Stimulated activated naive CD8-positive, alpha-beta T cell treated with anti-CD3 and anti-CD28 coated beads, Interleukin-15, amount 100 ng/mL, for 72 hours (primary cell): Measurements from ENCODE around the gene SMCO2.

Source experiments
- ATAC-seq: fragments of 150-1000 bp; cut with Tn5 transposase; 2 replicates; pipeline ENCODE4 v1.10.0; 2021; ENCODE audit warnings: mild to moderate bottlenecking, moderate library complexity
- DNase-seq, 2 donors: peaks; one replicate each; pipeline ENCODE4 v3.0.0; 2021 to 2022
- H3K27ac Mint-ChIP-seq, 2 donors: one replicate each; pipeline ENCODE4 v1.8.0; 2022; ENCODE audit warnings: mild to moderate bottlenecking in 2 of 2, mixed read lengths in 2 of 2, moderate library complexity in 2 of 2
- H3K27me3 Mint-ChIP-seq: one replicate; pipeline ENCODE4 v1.8.0; 2022; ENCODE audit warnings: mixed read lengths
- H3K4me1 Mint-ChIP-seq: one replicate; pipeline ENCODE4 v1.8.0; 2022; ENCODE audit warnings: mild to moderate bottlenecking, mixed read lengths
- H3K4me3 Mint-ChIP-seq, 2 donors: one replicate each; pipeline ENCODE4 v1.8.0; 2022; ENCODE audit warnings: mild to moderate bottlenecking in 2 of 2, mixed read lengths in 2 of 2, moderate library complexity in 1 of 2
- H3K9me3 Mint-ChIP-seq, 2 donors: one replicate each; pipeline ENCODE4 v1.8.0; 2022; ENCODE audit warnings: mixed read lengths in 2 of 2

The SMCO2 gene

DNA sequence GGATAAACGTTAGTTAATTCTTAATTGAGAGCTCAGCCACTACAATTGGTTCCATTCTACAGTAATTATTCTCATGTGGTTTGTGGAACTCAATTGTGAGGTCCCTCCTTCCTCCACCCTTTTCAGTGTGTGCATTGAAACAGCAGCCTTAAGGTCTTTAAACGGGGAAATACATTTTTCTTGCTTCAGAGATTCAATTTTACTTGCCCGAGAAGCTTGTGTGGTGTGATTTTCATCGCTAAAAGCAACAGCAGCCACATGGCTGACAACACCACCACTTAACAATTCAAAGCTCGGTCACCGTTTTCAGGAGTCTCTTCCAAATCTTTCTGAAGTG, 76.7 kb downstream of the SMCO2 start:
- DNase-seq (peak in 1 of 2 donors; percentile 18), ATAC-seq (peak; percentile 43)
- Mint-ChIP-seq H3K27ac (peak overlapping the region; percentile 91 to 93), H3K4me1 (peaks cover 14% of the 10 kb centered on the region), H3K9me3 (no peaks in the 10 kb centered on the region), H3K27me3 (peaks cover 17% of the 10 kb centered on the region), H3K4me3 (peak overlapping the region; percentile 88 to 94)

DNA sequence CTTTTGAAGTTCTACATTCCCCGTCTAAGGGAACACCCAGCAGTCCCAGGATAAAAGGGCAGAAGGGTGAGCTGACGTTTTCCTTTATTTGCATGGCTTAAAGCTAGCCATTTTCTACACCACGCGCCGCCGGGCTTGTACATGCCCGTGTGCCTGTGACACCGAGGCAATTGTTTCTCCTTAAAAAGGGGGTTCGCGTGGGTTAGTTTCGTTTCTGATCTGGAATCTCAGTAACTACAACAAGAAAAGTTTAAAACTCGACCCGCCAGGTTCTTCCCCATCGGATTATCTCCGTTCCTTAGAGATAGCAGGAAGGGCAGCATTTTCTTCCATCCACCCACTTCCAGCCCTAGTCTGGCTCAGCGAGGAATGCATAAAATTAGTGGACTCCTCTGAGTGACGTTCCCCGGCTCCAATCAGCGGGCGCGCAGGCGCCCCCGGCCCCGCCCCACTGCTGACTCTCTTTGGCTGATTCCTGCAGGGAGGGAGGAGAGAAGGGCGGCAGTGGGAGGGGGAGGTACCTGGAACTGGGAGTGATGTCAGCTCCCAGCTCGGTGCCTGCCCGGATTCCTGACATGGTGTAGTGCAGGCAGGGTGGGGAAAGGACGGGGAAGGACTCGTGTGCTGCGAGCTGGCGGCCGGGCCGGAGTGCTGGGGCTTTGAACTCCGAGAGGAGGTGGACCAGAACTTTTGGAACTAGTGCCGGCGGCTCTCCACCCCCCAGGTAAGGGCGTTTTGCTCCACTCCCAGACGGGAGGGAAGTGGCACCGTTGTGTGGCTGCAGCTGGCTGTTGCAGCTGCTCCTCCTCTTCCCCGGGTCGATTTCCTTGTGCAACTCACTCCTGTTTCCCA, 77.3 kb downstream of the SMCO2 start, which contains the start of gene PPFIBP1:
TSS of gene PPFIBP1 (plus strand) at position 565 of the 852 bp plus-strand sequence. CDS start 109,191 bp downstream, outside the sequence.
- DNase-seq (peak; percentile 84 to 87), ATAC-seq (peak; percentile 96)
- no peaks in the 10 kb centered on the region for H3K9me3 Mint-ChIP-seq
- peak within 1 kb of the TSS; percentile 88 to 94 for H3K4me3 Mint-ChIP-seq
- peak within 1 kb of the TSS; percentile 91 to 93 for H3K27ac Mint-ChIP-seq
- peaks cover 16% of the 10 kb centered on the region for H3K27me3 Mint-ChIP-seq
- H3K4me1 Mint-ChIP-seq = peaks cover 14% of the 10 kb centered on the region

DNA sequence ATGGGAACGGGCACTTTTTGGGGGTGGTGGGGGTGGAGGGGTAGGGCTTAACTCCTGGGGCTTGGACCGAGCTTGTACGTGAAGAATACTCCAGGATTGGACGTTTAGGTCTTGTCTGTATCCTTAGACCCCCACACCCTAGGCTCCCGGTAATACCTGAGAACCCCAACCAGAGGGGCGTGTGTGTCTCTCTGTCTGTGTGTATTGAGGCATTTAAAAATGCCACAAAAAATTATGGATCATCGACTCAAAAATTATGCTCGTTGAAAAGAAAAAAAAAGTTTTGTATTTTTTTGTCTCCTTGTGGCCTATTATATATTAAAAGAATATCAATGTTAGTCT, 77.9 kb downstream of the SMCO2 start:
- ATAC-seq (peak; percentile 41), DNase-seq (no peak)

DNA sequence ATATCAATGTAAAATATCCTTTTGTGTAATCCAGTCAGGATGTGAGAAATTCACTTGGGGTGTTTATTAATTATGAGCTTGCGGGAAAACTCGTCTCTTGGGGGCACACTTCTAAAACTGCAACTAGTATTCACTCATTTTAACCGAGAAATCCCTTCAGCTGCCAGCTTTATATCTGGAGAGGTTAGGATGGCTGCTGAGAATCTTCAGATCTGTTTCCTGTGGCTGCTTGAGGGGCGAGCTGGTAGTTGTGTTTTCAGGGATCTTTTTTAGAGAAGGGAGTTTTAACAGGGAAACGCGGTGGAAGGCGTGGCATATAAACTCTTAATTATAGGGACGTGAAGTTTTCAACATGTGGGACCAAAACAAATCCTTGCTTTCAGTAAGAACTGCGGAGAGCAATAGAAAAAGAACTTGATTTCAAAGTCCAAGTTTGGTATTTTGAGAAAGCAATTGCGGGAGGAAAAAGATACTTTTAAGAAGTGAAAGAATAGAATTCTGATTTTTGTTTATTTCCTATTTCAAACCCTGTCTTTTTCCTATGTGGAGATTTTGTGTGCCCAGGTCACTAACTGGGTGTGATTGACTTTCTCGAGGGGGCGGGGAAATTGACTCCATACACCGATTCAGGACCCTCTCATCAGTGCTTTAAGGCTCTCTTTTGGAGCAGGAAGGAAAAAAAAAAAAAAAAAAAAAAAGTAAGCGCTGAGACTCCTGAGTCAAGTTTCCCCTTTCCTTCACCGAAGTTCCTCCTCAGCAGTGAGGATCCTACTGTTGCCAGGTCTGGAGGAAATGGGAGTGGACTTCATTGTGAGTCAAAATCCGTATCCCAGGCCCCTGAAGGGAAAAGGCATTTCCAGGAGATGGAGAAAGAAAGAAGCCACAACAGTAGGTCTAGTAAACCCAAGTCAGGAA, 78.6 kb downstream of the SMCO2 start:
- no peak for ATAC-seq
- H3K27ac Mint-ChIP-seq = peak overlapping the region; percentile 3 to 13
- no peaks in the 10 kb centered on the region for H3K9me3 Mint-ChIP-seq
- H3K27me3 Mint-ChIP-seq = peaks cover 6% of the 10 kb centered on the region
- no peak for DNase-seq
- peak overlapping the region; percentile 88 to 94 for H3K4me3 Mint-ChIP-seq
- peaks cover 18% of the 10 kb centered on the region for H3K4me1 Mint-ChIP-seq

More for the DNA sequence above, 77.9 kb downstream of the SMCO2 start:
- peak overlapping the region; percentile 88 to 94 for H3K4me3 Mint-ChIP-seq
- H3K9me3 Mint-ChIP-seq = no peaks in the 10 kb centered on the region
- H3K27me3 Mint-ChIP-seq = peaks cover 11% of the 10 kb centered on the region
- peaks cover 14% of the 10 kb centered on the region for H3K4me1 Mint-ChIP-seq
- H3K27ac Mint-ChIP-seq = peak overlapping the region in 1 of 2 donors; percentile 3

DNA sequence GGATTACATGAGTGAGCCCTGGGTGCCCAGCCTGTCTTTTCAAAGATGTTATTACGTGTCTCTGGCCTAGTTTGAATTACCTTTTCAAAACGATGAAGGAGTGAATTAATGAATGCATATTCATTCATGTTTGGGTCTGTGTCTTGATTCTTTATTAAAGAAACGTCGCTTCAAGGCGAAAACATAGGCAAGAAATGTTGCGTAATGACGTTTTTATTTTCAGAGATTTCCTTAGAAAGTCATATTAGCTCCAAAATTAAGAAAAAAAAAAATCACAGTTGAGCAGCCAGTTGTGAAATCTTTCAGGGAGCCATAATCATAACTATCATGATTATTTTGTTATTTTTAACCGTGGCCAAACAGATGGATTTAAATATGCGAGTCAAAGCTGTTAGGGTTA, 81.0 kb downstream of the SMCO2 start:
- Mint-ChIP-seq H3K4me3 (peak overlapping the region in 1 of 2 donors; percentile 2), H3K9me3 (no peaks in the 10 kb centered on the region), H3K27ac (no peak overlapping the region), H3K4me1 (peaks cover 35% of the 10 kb centered on the region), H3K27me3 (no peaks in the 10 kb centered on the region)
- ATAC-seq (no peak), DNase-seq (no peak)

DNA sequence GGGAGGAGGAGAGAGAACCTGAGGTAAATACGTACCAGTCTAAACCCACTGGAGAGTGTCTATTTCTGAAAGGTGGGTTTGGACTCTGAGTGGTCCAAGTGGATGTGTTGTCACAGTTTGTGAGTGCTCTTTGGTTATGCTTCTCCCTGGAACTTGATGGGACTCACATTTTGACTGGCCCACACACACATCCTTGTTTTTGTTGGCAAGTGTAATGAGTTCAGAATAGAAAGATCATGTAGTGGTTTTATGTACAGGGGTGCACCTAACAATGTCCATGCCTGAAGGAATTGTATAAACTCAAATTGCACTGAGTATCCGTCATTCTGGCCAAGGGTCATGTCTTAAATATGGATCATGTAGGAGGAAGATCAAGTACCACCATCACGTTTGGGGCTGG, 82.3 kb downstream of the SMCO2 start:
- H3K4me3 Mint-ChIP-seq = no peak overlapping the region
- no peak for ATAC-seq

DNA sequence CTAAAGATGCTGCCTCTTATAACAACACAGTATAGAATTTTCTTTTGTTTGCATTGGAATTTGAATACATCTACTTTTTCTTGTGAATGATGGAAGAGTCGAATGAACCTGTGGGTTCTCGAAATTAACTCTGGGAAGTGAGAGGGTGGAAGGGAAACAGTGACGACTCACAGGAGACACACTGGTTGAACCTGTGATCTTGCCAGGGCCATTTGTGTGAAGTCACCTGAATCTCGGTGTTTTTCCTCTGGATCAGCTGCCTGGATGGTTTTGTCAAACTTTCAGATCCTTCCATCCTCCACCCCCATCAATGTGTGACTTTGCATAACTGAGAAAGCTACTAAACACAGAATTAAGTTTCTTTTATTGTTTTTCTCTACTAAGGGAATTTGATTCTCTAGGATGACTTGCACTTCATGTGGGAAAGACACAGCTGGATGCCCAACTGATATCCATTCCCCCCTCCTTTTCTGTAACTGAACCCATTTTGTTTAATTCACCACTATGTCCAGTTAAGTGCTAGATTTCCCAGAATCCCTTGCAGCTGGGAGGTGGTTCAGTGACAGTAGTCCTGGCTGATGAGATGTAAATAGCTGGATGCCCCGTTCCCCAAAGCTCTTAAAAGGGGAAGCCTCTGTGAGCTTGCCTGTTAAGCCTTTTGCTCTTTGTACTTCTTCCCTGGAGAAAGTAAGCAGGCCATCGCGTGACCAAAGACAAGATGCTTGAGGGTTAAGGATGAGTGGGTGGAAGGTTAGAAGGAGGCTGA, 83.8 kb downstream of the SMCO2 start:
- H3K27me3 Mint-ChIP-seq = no peaks in the 10 kb centered on the region
- DNase-seq (no peak), ATAC-seq (no peak)
- H3K9me3 Mint-ChIP-seq = no peaks in the 10 kb centered on the region
- H3K27ac Mint-ChIP-seq = no peak overlapping the region
- no peak overlapping the region for H3K4me3 Mint-ChIP-seq
- H3K4me1 Mint-ChIP-seq = peaks cover 50% of the 10 kb centered on the region

More for the DNA sequence above, 82.3 kb downstream of the SMCO2 start:
- Mint-ChIP-seq H3K27ac (no peak overlapping the region), H3K27me3 (no peaks in the 10 kb centered on the region), H3K9me3 (no peaks in the 10 kb centered on the region), H3K4me1 (peaks cover 44% of the 10 kb centered on the region)
- DNase-seq = no peak

DNA sequence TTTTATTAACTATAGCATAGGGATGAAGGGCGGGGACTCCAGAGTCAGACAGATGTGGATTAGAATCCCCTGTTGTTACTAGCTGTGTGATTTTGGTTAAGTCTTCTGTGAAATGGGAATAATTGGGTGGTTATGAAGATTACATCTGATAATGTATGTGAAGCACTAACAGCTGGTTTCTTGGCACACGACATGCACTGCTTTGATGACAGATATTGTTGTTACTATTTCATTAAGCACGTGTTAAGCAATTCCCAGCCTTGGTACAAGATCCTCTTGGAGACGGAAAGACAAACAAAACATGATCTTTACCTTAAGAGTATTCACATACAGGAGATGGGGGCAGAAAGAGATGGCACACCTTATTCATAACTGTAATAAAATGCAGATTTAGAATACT, 85.4 kb downstream of the SMCO2 start:
- peaks cover 52% of the 10 kb centered on the region for H3K4me1 Mint-ChIP-seq
- H3K27ac Mint-ChIP-seq = no peak overlapping the region

DNA sequence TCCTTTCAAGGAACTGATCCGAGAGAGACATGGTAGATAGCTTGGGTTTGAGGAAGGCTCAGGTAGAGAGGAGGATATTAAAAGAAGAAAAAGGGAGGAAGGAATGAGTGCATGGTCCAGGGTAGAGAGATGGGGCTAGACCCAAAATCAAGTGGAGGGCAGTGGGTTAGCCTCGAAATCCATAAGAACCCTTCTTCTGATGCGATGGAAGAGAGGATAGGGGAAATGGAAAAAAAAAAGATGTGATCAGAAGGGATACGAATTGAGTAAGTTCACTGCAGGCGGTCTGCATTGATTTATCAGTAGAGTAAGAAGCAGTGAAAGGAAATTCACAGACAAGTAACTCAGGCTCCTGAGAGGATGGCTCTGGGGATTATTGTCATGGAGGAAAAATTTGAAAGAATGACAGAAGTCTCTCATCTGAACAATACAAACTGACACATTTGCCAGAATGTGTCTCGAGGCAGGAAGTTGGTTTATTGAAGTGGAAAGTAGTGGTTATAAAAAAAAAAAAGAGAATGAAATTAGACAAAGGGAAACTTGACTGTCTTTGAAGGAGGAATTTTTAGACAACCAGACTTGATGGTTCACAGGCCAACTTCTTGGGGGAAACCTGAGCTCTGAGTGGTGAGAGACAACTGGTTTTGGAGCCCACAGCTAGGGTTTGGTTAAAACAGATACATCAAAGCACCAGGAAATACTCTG, 87.7 kb downstream of the SMCO2 start:
- H3K27me3 Mint-ChIP-seq = no peaks in the 10 kb centered on the region
- H3K9me3 Mint-ChIP-seq = no peaks in the 10 kb centered on the region
- peaks cover 59% of the 10 kb centered on the region for H3K4me1 Mint-ChIP-seq
- ATAC-seq (peak; percentile 92), DNase-seq (peak; percentile 46 to 66)
- H3K4me3 Mint-ChIP-seq = peak overlapping the region; percentile 45 to 50
- H3K27ac Mint-ChIP-seq = peak overlapping the region; percentile 0 to 33

More for the DNA sequence above, 85.4 kb downstream of the SMCO2 start:
- DNase-seq (no peak), ATAC-seq (no peak)
- H3K9me3 Mint-ChIP-seq = no peaks in the 10 kb centered on the region
- H3K27me3 Mint-ChIP-seq = no peaks in the 10 kb centered on the region
- H3K4me3 Mint-ChIP-seq = no peak overlapping the region

DNA sequence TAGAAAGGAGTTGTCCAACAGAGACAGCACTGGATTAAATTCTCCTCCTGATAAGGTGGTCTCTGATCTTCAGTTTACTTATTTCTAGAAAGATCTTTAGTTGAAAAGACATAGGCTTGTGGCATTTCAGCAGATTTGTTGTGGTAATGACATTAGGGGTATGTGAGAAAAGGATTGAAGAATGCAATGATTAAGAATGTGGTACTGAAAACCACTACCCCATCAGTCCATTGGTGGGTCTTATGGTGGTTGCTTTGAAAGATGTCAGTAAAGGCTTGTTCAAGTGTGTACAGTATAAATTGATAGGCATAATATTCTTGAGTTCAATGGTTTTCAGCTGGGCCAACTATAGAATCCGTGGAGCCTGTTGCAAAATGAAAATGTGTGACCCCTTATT, 88.2 kb downstream of the SMCO2 start:
- Mint-ChIP-seq H3K27ac (no peak overlapping the region), H3K9me3 (no peaks in the 10 kb centered on the region), H3K27me3 (no peaks in the 10 kb centered on the region), H3K4me1 (peaks cover 59% of the 10 kb centered on the region), H3K4me3 (peak overlapping the region in 1 of 2 donors; percentile 45)
- DNase-seq (peak in 1 of 2 donors; percentile 13), ATAC-seq (peak; percentile 88)

DNA sequence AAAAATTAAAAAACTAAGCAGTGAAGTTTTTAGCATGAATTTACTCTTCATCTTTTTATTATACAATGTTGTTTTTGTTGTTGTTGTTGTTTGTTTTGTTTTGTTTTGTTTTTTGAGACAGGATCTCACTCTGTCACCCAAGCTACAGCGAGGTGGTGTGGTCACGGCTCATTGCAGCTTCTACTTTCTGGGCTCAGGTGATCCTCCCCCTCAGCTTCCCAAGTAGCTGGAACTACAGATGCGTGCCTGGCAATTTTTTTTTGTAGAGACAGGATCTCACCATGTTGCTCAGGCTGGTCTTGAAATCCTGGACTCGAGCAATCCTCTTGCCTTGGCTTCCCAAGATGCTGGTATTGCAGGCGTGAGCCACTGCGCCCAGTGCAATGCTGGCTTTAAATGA, 88.8 kb downstream of the SMCO2 start:
- DNase-seq (no peak), ATAC-seq (no peak)
- Mint-ChIP-seq H3K27me3 (no peaks in the 10 kb centered on the region), H3K4me3 (no peak overlapping the region), H3K27ac (no peak overlapping the region), H3K9me3 (no peaks in the 10 kb centered on the region), H3K4me1 (peaks cover 53% of the 10 kb centered on the region)

DNA sequence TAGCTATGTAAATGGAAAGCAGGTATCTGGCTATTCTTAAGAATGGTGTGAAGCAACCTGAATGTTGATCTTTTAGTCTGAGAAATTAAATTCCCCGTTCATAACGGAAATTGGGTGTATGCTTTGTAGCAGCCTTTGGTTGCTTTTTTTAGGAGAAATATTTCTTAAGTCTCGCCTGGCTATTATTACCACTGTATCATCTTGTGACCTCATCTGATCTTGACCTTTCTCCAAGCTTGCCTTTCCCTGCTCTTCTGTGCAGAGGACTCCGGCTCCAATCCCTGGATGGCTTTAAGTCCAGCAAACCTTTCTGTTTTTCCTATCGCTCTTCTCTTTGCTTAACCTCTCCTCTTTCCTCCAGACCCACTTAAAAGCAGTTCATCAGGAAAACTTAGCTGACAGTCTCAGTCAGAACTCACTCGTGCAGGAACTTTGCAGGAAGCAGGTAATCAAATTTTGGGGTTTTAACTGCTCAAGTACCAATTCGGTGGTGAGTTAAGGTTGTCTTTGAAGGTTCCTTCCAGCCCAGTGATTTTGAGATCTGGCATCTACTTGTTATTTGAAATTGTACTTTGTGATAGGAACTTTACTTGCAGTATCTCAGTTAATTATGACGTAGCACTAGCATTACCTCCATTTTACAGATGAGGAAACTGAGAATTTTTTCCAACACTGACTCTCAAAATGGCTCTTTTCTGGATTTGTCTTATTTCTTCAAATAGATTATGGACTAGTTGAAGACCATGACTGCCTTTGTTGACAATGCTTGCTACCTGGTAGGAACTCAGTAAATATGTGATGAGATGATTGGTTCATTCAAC, 91.5 kb downstream of the SMCO2 start:
- DNase-seq = no peak
- Mint-ChIP-seq H3K4me1 (peaks cover 42% of the 10 kb centered on the region), H3K4me3 (no peak overlapping the region), H3K9me3 (no peaks in the 10 kb centered on the region), H3K27me3 (peaks cover 17% of the 10 kb centered on the region), H3K27ac (no peak overlapping the region)
- ATAC-seq = no peak

DNA sequence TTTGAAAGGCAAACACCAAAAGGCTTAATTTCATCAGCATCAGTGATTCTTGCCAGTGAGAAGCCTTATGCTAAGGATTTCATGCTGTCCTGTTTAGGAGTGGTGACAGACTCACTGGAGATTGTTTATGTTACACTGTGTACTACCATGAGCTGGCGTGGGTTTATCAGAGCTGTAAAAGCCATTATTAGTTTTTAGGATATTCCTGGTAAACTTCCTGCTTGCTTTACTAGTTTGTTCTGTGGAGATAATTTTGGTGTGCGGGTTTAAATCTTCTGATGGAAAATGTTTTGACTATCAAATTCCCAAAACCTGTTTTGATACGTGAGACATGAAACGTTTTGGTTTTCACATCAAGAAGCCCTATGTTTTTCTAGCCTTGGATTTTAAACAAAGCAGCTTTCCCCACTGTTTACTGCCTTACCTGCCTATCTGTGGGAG, 92.7 kb downstream of the SMCO2 start:
- ATAC-seq (no peak), DNase-seq (no peak)
- peaks cover 33% of the 10 kb centered on the region for H3K4me1 Mint-ChIP-seq
- H3K27me3 Mint-ChIP-seq = peaks cover 17% of the 10 kb centered on the region
- no peak overlapping the region for H3K4me3 Mint-ChIP-seq
- peaks cover 0 to under 1% of the 10 kb centered on the region in 2 donors for H3K9me3 Mint-ChIP-seq
- H3K27ac Mint-ChIP-seq = no peak overlapping the region
